ENCODE results near the gene SH3BP2. TPM values are rescaled to one million over a fixed set of nuclear protein-coding genes. Genes with fewer than 3 reads are reported as not detected.

The SH3BP2 gene
- 9.0 and 9.6 TPM in 2 replicates for total RNA-seq (2014; rRNA removed; shearing (Covaris generic); ENCODE audit: low replicate concordance)

GRCh38 chr4:2792711-2793585 is at the start of gene SH3BP2:
SH3BP2 (plus strand) TSS chr4:2793085; CDS start chr4:2820618, 27,533 bp downstream.
- DNase-seq: peak; percentile 82

GRCh38 chr4:2743518-2744445 is 49.1 kb upstream of the SH3BP2 start:
- Histone ChIP-seq H3K27me3 (no peaks in the 10 kb centered on the region), H3K4me3 (no peak overlapping the region), H3K36me3 (peaks cover 4% of the 10 kb centered on the region; the same call in 1 of the 2 replicates), H3K9me3 (no peaks in the 10 kb centered on the region)
- no peak for DNase-seq

More at GRCh38 chr4:2792711-2793585, at the start of gene SH3BP2:
- Histone ChIP-seq H3K27me3 (no peaks in the 10 kb centered on the region), H3K4me3 (peak within 1 kb of the TSS; percentile 57), H3K9me3 (no peaks in the 10 kb centered on the region), H3K36me3 (peaks cover 4% of the 10 kb centered on the region; the same call in 1 of the 2 replicates)

- DNase-seq: no peak
- Histone ChIP-seq H3K36me3 (peaks cover 4% of the 10 kb centered on the region; the same call in 1 of the 2 replicates), H3K9me3 (no peaks in the 10 kb centered on the region), H3K27me3 (no peaks in the 10 kb centered on the region), H3K4me3 (no peak overlapping the region)
These were observed 48.2 kb upstream of the SH3BP2 start for GRCh38 chr4:2744576-2745270.

- no peak overlapping the region for H3K4me3 ChIP-seq
- no peaks in the 10 kb centered on the region for H3K27me3 ChIP-seq
- peaks cover 4% of the 10 kb centered on the region; the same call in 1 of the 2 replicates for H3K36me3 ChIP-seq
- H3K9me3 ChIP-seq: no peaks in the 10 kb centered on the region
- no peak for DNase-seq
These were observed 47.4 kb upstream of the SH3BP2 start for GRCh38 chr4:2745516-2745915.

- Histone ChIP-seq H3K9me3 (no peaks in the 10 kb centered on the region), H3K4me3 (no peak overlapping the region), H3K27me3 (no peaks in the 10 kb centered on the region), H3K36me3 (peaks cover 4% of the 10 kb centered on the region; the same call in 1 of the 2 replicates)
- no peak for DNase-seq
These were observed 46.7 kb upstream of the SH3BP2 start for GRCh38 chr4:2745981-2746806.

GRCh38 chr4:2746891-2747695 is 45.8 kb upstream of the SH3BP2 start:
- no peaks in the 10 kb centered on the region for H3K9me3 ChIP-seq
- DNase-seq: no peak
- H3K4me3 ChIP-seq: no peak overlapping the region
- no peaks in the 10 kb centered on the region for H3K27me3 ChIP-seq
- peaks cover 4% of the 10 kb centered on the region; the same call in 1 of the 2 replicates for H3K36me3 ChIP-seq

- no peaks in the 10 kb centered on the region for H3K27me3 ChIP-seq
These were observed 41.9 kb upstream of the SH3BP2 start for GRCh38 chr4:2750719-2751605.

GRCh38 chr4:2753436-2753835 is 39.4 kb upstream of the SH3BP2 start:
- no peaks in the 10 kb centered on the region for H3K9me3 ChIP-seq
- DNase-seq: no peak
- no peaks in the 10 kb centered on the region for H3K27me3 ChIP-seq
- no peak overlapping the region for H3K4me3 ChIP-seq
- no peaks in the 10 kb centered on the region for H3K36me3 ChIP-seq

More at GRCh38 chr4:2750719-2751605, 41.9 kb upstream of the SH3BP2 start:
- H3K9me3 ChIP-seq: no peaks in the 10 kb centered on the region
- DNase-seq: no peak
- H3K4me3 ChIP-seq: no peak overlapping the region
- peaks cover 4% of the 10 kb centered on the region; the same call in 1 of the 2 replicates for H3K36me3 ChIP-seq

- Histone ChIP-seq H3K4me3 (peak overlapping the region; percentile 68), H3K36me3 (no peaks in the 10 kb centered on the region), H3K9me3 (no peaks in the 10 kb centered on the region), H3K27me3 (no peaks in the 10 kb centered on the region)
- DNase-seq: no peak
These were observed 37.8 kb upstream of the SH3BP2 start for GRCh38 chr4:2754848-2755819.

GRCh38 chr4:2755821-2756690 is 36.8 kb upstream of the SH3BP2 start, which contains the start of gene TNIP2:
TNIP2 (minus strand) TSS chr4:2756336; CDS start chr4:2756289, 47 bp downstream.
- H3K4me3 ChIP-seq: peak within 1 kb of the TSS; percentile 68
- no peaks in the 10 kb centered on the region for H3K36me3 ChIP-seq
- H3K27me3 ChIP-seq: no peaks in the 10 kb centered on the region
- no peaks in the 10 kb centered on the region for H3K9me3 ChIP-seq
- peak; percentile 80 for DNase-seq

- Histone ChIP-seq H3K27me3 (no peaks in the 10 kb centered on the region), H3K4me3 (peak overlapping the region; percentile 22), H3K36me3 (no peaks in the 10 kb centered on the region), H3K9me3 (no peaks in the 10 kb centered on the region)
- no peak for DNase-seq
These were observed 36.1 kb upstream of the SH3BP2 start for GRCh38 chr4:2756691-2757350.

GRCh38 chr4:2757426-2757825 is 35.5 kb upstream of the SH3BP2 start:
- DNase-seq: no peak
- no peaks in the 10 kb centered on the region for H3K36me3 ChIP-seq
- H3K9me3 ChIP-seq: no peaks in the 10 kb centered on the region
- no peaks in the 10 kb centered on the region for H3K27me3 ChIP-seq
- no peak overlapping the region for H3K4me3 ChIP-seq
